ENCODE results near the gene ASB10. TPM values are rescaled to one million over a fixed set of nuclear protein-coding genes. Genes with fewer than 3 reads are reported as not detected.

The ASB10 gene
- total RNA-seq, 2 donors from 2014 or later, result not detected

DNA sequence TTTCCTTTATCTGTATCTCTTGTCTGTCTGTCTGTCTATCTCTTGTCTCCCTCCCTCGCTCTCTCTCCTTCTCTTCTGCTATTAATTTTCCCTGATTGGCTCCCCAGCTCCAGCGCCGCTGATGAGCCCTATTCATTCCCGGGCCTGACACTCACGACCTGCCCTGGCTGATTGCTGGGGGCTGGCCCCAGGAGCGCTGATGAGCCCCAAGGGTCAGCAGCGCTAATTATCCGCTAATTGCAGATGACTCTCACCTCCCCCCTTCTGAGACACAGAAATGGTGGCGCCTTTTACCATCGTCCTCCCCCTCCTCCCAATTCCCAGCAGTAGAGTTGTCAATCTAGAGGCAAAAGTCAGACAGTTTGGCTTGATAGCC, 18.3 kb downstream of the ASB10 start:
- H3K27me3 ChIP-seq (replicated peaks; ENCODE audit: insufficient read depth), result no peaks in the 10 kb centered on the region
- intact Hi-C loops (cut with DNase I), result no loop called here
- no peak overlapping the region for H3K4me3 ChIP-seq
- no peak overlapping the region for H3K27ac ChIP-seq
- no peaks in the 10 kb centered on the region for H3K9me3 ChIP-seq
- no peak for DNase-seq (ENCODE audit: low spot score)
- no peaks in the 10 kb centered on the region for H3K36me3 ChIP-seq
- H3K4me1 ChIP-seq (replicated peaks), result no peaks in the 10 kb centered on the region
- WGBS, result 51% methylated on average over 10 of the region's 10 CpGs
- no peak for TF ChIP-seq POLR2A (IDR thresholded peaks at IDR 0.05)
- no peak for TF ChIP-seq POLR2AphosphoS5 (IDR thresholded peaks at IDR 0.05)
- TF ChIP-seq, protein P1, sequence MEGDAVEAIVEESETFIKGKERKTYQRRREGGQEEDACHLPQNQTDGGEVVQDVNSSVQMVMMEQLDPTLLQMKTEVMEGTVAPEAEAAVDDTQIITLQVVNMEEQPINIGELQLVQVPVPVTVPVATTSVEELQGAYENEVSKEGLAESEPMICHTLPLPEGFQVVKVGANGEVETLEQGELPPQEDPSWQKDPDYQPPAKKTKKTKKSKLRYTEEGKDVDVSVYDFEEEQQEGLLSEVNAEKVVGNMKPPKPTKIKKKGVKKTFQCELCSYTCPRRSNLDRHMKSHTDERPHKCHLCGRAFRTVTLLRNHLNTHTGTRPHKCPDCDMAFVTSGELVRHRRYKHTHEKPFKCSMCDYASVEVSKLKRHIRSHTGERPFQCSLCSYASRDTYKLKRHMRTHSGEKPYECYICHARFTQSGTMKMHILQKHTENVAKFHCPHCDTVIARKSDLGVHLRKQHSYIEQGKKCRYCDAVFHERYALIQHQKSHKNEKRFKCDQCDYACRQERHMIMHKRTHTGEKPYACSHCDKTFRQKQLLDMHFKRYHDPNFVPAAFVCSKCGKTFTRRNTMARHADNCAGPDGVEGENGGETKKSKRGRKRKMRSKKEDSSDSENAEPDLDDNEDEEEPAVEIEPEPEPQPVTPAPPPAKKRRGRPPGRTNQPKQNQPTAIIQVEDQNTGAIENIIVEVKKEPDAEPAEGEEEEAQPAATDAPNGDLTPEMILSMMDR (IDR thresholded peaks at IDR 0.05), result no peak

DNA sequence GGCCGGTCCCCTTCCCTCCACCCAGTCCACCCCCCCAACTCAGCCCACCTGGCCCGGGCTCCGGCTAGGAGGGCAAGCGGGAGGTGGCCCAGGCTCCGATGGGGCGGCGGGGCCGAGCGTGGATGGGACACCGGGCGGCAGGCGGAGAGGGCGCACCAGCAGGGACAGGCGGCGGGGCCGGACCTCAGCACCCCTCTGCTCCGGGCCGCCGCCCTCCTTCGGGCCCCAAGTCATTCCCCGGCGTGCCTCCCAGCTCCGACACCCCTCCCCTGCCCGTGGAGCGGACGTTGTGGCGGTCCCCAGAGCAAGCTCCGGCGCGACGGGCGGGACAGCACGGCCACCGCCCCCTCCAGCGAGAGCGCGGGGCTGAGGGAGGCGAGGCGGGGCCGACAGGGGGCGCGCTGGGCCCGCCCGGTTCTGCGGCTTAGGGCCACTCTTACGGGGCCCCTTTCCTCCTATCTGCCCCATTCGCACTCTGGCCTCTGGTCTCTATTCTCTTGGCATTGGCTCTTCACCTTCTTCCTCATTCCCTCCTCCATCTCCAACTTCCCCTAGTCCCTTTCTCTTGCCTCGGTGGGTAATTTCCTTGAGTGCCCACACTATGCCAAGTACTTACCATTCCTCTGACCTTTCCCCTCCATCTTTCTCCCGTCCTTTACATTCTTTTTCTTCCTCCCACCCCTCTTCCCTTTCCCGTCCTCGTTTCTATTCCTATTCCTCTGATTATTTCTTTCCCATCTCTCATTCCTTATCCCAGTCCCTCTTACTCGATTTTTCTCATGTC, 18.9 kb downstream of the ASB10 start:
- Histone ChIP-seq H3K27me3 (replicated peaks; ENCODE audit: insufficient read depth) (no peaks in the 10 kb centered on the region), H3K27ac (no peak overlapping the region)
- DNase-seq (ENCODE audit: low spot score), result no peak

DNA sequence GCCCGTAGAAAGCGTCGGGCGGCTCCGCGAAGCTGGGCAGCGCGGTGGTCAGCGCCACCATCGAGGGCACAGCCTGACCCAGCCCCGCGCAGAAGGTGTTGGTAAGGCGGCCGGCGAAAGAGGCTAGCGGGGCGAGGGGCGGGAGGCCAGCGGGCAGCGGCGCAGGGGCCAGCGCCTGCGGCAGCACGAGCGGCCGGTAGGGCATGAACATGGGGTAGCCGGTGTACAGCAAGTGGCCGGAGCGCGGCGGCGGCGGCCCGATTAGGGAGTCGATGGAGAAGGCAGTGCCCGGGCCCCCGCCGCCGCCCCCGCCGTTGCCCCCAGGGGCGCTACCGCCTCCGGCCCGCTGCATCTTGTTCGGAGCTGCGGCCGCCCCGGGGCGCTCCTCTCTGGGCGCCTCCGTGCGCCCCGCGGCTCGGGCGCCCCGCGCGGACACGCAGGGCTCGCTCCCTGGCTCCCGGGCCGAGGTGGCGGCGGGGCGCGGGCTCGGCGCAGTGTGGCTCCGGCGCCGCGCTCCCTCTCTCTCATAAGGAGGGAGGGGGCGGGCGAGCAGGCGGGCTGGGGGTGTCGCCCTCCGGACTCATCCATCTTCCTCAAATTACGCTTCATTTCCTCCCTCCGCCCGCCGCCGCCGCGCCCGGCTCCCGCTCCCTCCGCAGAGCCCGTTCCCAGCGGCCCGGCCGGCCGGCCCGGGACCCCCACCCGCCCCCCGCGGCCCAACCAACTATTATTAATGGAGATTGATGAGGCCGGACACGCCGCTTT, 19.7 kb downstream of the ASB10 start, which contains the start of gene GBX1:
TSS of gene GBX1 (minus strand) at position 498 of the 765 bp plus-strand sequence. CDS start at position 352, 146 bp downstream.
- Histone ChIP-seq H3K36me3 (no peaks in the 10 kb centered on the region), H3K27me3 (replicated peaks; ENCODE audit: insufficient read depth) (no peaks in the 10 kb centered on the region), H3K27ac (no peak within 1 kb of the TSS), H3K4me1 (replicated peaks) (no peaks in the 10 kb centered on the region), H3K9me3 (no peaks in the 10 kb centered on the region), H3K4me3 (peak within 1 kb of the TSS; percentile 24 to 38)
- no peak for TF ChIP-seq POLR2A (IDR thresholded peaks at IDR 0.05)
- TF ChIP-seq POLR2AphosphoS5 (IDR thresholded peaks at IDR 0.05), result no peak
- TF ChIP-seq, protein P1 (IDR thresholded peaks at IDR 0.05), result peak in 1 of 4 experiments; percentile 13
- DNase-seq (ENCODE audit: low spot score), result no peak
- 1% methylated on average over 20 of the region's 101 CpGs for WGBS
- intact Hi-C loops (cut with DNase I), result no loop called here

More for the DNA sequence above, 18.9 kb downstream of the ASB10 start:
- peak overlapping the region; percentile 24 to 38 for H3K4me3 ChIP-seq
- no peaks in the 10 kb centered on the region for H3K4me1 ChIP-seq (replicated peaks)
- TF ChIP-seq, protein P1 (IDR thresholded peaks at IDR 0.05), result peak; percentile 27 to 52 (median 36)
- no peak for TF ChIP-seq POLR2AphosphoS5 (IDR thresholded peaks at IDR 0.05)
- no peak for TF ChIP-seq POLR2A (IDR thresholded peaks at IDR 0.05)
- H3K9me3 ChIP-seq, result no peaks in the 10 kb centered on the region
- no peaks in the 10 kb centered on the region for H3K36me3 ChIP-seq
- intact Hi-C loops (cut with DNase I), result no loop called here
- WGBS, result 3% methylated on average over 49 of the region's 52 CpGs

DNA sequence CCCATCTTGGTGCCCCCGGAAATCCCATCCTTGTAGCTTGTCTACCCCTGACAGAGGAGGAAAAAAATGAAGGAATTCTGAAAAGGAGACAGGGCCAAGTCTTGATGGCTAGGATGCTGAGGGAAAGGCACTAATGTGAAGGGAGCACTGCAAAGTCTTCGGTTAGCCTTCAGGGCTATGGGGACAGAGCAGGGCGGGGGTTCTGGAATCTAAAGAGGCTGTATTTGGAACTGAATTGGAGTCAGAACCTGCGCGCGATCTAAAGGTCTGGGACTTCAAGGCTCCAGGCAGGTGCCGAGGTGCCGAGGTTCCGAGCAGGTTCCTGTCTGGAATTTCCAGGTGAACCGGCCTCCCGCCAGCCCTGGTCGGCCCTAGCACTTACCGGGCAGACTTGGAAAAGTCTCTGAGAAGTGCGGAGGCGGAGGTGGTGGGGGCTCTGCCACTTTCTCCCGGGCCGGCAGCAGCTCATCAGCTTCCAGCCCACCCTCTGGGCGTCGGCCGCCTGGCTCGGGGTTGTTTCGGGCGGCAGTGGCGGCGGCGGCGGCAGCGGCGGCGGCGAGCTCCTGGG, 20.3 kb downstream of the ASB10 start:
- intact Hi-C loops (cut with DNase I), result no loop called here
- Histone ChIP-seq H3K4me3 (peak overlapping the region; percentile 24 to 38), H3K36me3 (no peaks in the 10 kb centered on the region), H3K27ac (no peak overlapping the region), H3K4me1 (replicated peaks) (no peaks in the 10 kb centered on the region), H3K9me3 (no peaks in the 10 kb centered on the region), H3K27me3 (replicated peaks; ENCODE audit: insufficient read depth) (no peaks in the 10 kb centered on the region)
- WGBS, result 10% methylated on average over 30 of the region's 31 CpGs
- no peak for TF ChIP-seq POLR2A (IDR thresholded peaks at IDR 0.05)
- TF ChIP-seq, protein P1 (IDR thresholded peaks at IDR 0.05), result no peak
- TF ChIP-seq POLR2AphosphoS5 (IDR thresholded peaks at IDR 0.05), result no peak
- no peak for DNase-seq (ENCODE audit: low spot score)

Measured in prostate gland (tissue), 2 donors.